HepG2 (cell line): ENCODE results near the gene ZNF628. TPM values are rescaled to one million over a fixed set of nuclear protein-coding genes. Genes with fewer than 3 reads are reported as not detected.
A peak's percentile ranks its signal among the peaks of the same experiment; 100 is the strongest.

Source experiments
- ARHGAP35 ChIP-seq: sonication (generic); formaldehyde crosslinking; IDR thresholded peaks from 2 replicates; pipeline ENCODE4 v1.9.0; 2022; ENCODE audit warnings: mild to moderate bottlenecking, inconsistent platforms, moderate library complexity, missing genetic modification reagents, borderline replicate concordance
- CHD4 ChIP-seq: fragments of 200-600 bp; sonication (generic); IDR thresholded peaks from 2 replicates; pipeline ENCODE4 v1.7.0; 2017; ENCODE audit warnings: mild to moderate bottlenecking, low read length, borderline replicate concordance
- EP300 ChIP-seq, 3 experiments: sonication (generic) in 1 of 3; formaldehyde crosslinking in 1 of 3; IDR thresholded peaks; 2 replicates each; pipeline versions ENCODE4 v1.5.1 to v1.6.1; 2011 to 2020; ENCODE audit warnings: low read depth in 2 of 3, low read length in 2 of 3, borderline replicate concordance in 1 of 3, improper control_type of control experiment in 1 of 3, mild to moderate bottlenecking in 1 of 3, missing genetic modification reagents in 1 of 3, moderate library complexity in 1 of 3
- FOXP1 ChIP-seq, 2 experiments: fragments of 450-650 bp in 1 of 2; IDR thresholded peaks; 2 replicates each; pipeline ENCODE4 v1.6.1; 2017 to 2018; ENCODE audit warnings: antibody characterized with exemption in 1 of 2
- GPBP1L1 ChIP-seq: sonication (generic); formaldehyde crosslinking; IDR thresholded peaks from 2 replicates; pipeline ENCODE4 v1.5.0; 2020; ENCODE audit warnings: mild to moderate bottlenecking, missing genetic modification reagents
- KDM5A ChIP-seq: fragments of 200-600 bp; sonication (generic); IDR thresholded peaks from 2 replicates; pipeline ENCODE4 v1.7.0; 2018; ENCODE audit warnings: antibody characterized with exemption, mild to moderate bottlenecking, low read length, borderline replicate concordance
- MBD4 ChIP-seq: IDR thresholded peaks from 2 replicates; pipeline ENCODE4 v1.6.1; 2012; ENCODE audit warnings: low read length, inconsistent platforms, borderline replicate concordance
- MEF2D ChIP-seq: sonication (generic); formaldehyde crosslinking; IDR thresholded peaks from 2 replicates; pipeline ENCODE4 v1.5.1; 2020; ENCODE audit warnings: mild to moderate bottlenecking, missing genetic modification reagents
- NFKBIZ ChIP-seq: IDR thresholded peaks from 2 replicates; pipeline ENCODE4 v1.6.1; 2018; ENCODE audit warnings: missing genetic modification reagents, missing compliant biosample characterization
- NR2F6 ChIP-seq, 2 experiments: IDR thresholded peaks; 2 replicates each; pipeline ENCODE4 v1.6.1; 2016; ENCODE audit warnings: antibody characterized with exemption in 1 of 2, mild to moderate bottlenecking in 1 of 2
- PAXIP1 ChIP-seq: sonication (generic); formaldehyde crosslinking; conservative IDR thresholded peaks from 2 replicates; pipeline ENCODE4 v1.4.0; 2020; ENCODE audit warnings: mild to moderate bottlenecking, missing genetic modification reagents, moderate library complexity
- RAD21 ChIP-seq: fragments of 450-650 bp; formaldehyde crosslinking; IDR thresholded peaks from 2 replicates; pipeline ENCODE4 v1.5.0; 2020; ENCODE audit warnings: mild to moderate bottlenecking
- RARG ChIP-seq: sonication (generic); formaldehyde crosslinking; IDR thresholded peaks from 2 replicates; pipeline ENCODE4 v1.4.0; 2020; ENCODE audit warnings: low read depth, mild to moderate bottlenecking, missing genetic modification reagents
- ZBTB25 ChIP-seq: IDR thresholded peaks from 2 replicates; pipeline ENCODE4 v1.6.1; 2018; ENCODE audit warnings: missing genetic modification reagents
- ZFP36 ChIP-seq: fragments of 150-350 bp; IDR thresholded peaks from 2 replicates; pipeline ENCODE4 v1.6.1; 2018; ENCODE audit warnings: borderline replicate concordance, low read length, low read depth; ENCODE audit not compliant: partially characterized antibody
- ZNF10 ChIP-seq: sonication (generic); formaldehyde crosslinking; IDR thresholded peaks from 2 replicates; pipeline ENCODE4 v1.4.0; 2020; ENCODE audit warnings: mild to moderate bottlenecking, low read depth, missing genetic modification reagents, borderline replicate concordance
- ZNF33A ChIP-seq: sonication (generic); formaldehyde crosslinking; IDR thresholded peaks from 2 replicates; pipeline ENCODE4 v1.5.1; 2020; ENCODE audit warnings: missing genetic modification reagents, mild to moderate bottlenecking, moderate library complexity, borderline replicate concordance
- ZNF557 ChIP-seq: sonication (generic); formaldehyde crosslinking; IDR thresholded peaks from 2 replicates; pipeline ENCODE4 v1.4.0; 2020; ENCODE audit warnings: missing genetic modification reagents
- ZNF563 ChIP-seq: sonication (generic); formaldehyde crosslinking; IDR thresholded peaks from 2 replicates; pipeline ENCODE4 v1.8.0; 2022; ENCODE audit warnings: mild to moderate bottlenecking, moderate library complexity, missing genetic modification reagents
- ZNF567 ChIP-seq: sonication (generic); formaldehyde crosslinking; IDR thresholded peaks from 2 replicates; pipeline ENCODE4 v1.8.1; 2023; ENCODE audit warnings: mild to moderate bottlenecking, missing genetic modification reagents, borderline replicate concordance
- ZNF589 ChIP-seq: sonication (generic); formaldehyde crosslinking; conservative IDR thresholded peaks from 2 replicates; pipeline ENCODE4 v1.8.0; 2022; ENCODE audit warnings: mild to moderate bottlenecking, moderate library complexity, missing genetic modification reagents
- ZNF605 ChIP-seq: sonication (generic); formaldehyde crosslinking; IDR thresholded peaks from 2 replicates; pipeline ENCODE4 v1.8.0; 2022; ENCODE audit warnings: mild to moderate bottlenecking, missing genetic modification reagents
- ZNF724P ChIP-seq: sonication (generic); formaldehyde crosslinking; IDR thresholded peaks from 2 replicates; pipeline ENCODE4 v1.8.0; 2022; ENCODE audit warnings: missing genetic modification reagents, borderline replicate concordance
- ZNF780A ChIP-seq: sonication (generic); formaldehyde crosslinking; IDR thresholded peaks from 2 replicates; pipeline ENCODE4 v1.8.0; 2022; ENCODE audit warnings: mild to moderate bottlenecking, missing genetic modification reagents, moderate library complexity
- ZNF782 ChIP-seq: sonication (generic); formaldehyde crosslinking; IDR thresholded peaks from 2 replicates; pipeline ENCODE4 v1.4.0; 2020; ENCODE audit warnings: missing genetic modification reagents, mild to moderate bottlenecking, borderline replicate concordance
- polyA plus RNA-seq, 8 experiments: library from polyadenylated mRNA; depleted of rRNA in 3 of 8; stranded (reverse) in 7 of 8; unstranded in 1 of 8; fragments of >200 nt; fragmentation: Illumina TruSeq in 4 of 8; extraction: Trizol in 4 of 8; gene quantifications; 2 replicates each; pipeline versions ENCODE4 v1.2.1 to v1.2.3, GENCODE V29; 2011 to 2016; ENCODE audit warnings: low read depth in 4 of 8, missing spikeins in 1 of 8, mixed read lengths in 1 of 8; ENCODE audit not compliant: insufficient read depth in 1 of 8
- total RNA-seq, 5 experiments: library from RNA; depleted of rRNA; stranded (reverse); fragments of >200 nt; fragmentation: Illumina TruSeq; extraction: Trizol; gene quantifications; 2 replicates each; pipeline ENCODE4 v1.2.3, GENCODE V29; 2016; ENCODE audit warnings: low read depth in 1 of 5

The ZNF628 gene
- total and polyA plus RNA-seq, 2 of the 13 experiments (the other 11 are each of a cell fraction or from before 2014, with no cell fraction given): 0.54 to 1.2 TPM

- TF ChIP-seq EP300 (IDR thresholded peaks at IDR 0.05; ENCODE audit: low read depth in 2 of 2, low read length in 2 of 2) (no peak), EP300 (CRISPR knock-in tag; IDR thresholded peaks at IDR 0.05; ENCODE audit: borderline replicate concordance) (no peak), RARG (CRISPR knock-in tag) (no peak), GPBP1L1 (no peak), ZBTB25 (CRISPR knock-in tag) (peak; percentile 78), NR2F6 (IDR thresholded peaks at IDR 0.05) (no peak), NR2F6 (CRISPR knock-in tag; IDR thresholded peaks at IDR 0.05) (no peak), ZNF589 (peak; percentile 80), FOXP1 (IDR thresholded peaks at IDR 0.05) (no peak), FOXP1 (CRISPR knock-in tag; IDR thresholded peaks at IDR 0.05) (no peak), ZNF563 (CRISPR knock-in tag) (peak; percentile 68; the same call in 1 of the 2 replicates), ZNF33A (CRISPR knock-in tag) (no peak), ZFP36 (no peak), ZNF557 (CRISPR knock-in tag) (peak; percentile 44; the same call in 1 of the 2 replicates), ZNF567 (CRISPR knock-in tag) (no peak), PAXIP1 (CRISPR knock-in tag) (no peak; the same call in 1 of the 2 replicates), NFKBIZ (CRISPR knock-in tag) (peak; percentile 77; the same call in 1 of the 2 replicates), ZNF605 (peak; percentile 71; the same call in 1 of the 2 replicates), MBD4 (no peak), CHD4 (no peak), MEF2D (peak; percentile 73; the same call in 1 of the 2 replicates), ZNF780A (CRISPR knock-in tag) (no peak), KDM5A (no peak), ZNF724P (CRISPR knock-in tag) (no peak), ZNF782 (no peak), ARHGAP35 (CRISPR knock-in tag) (peak; percentile 91; the same call in 1 of the 2 replicates), ZNF10 (CRISPR knock-in tag) (no peak), RAD21 (CRISPR knock-in tag) (no peak)
Measured at GRCh38 chr19:55437410-55437809, 39.0 kb upstream of the ZNF628 start (continued).
